Pulmonary artery endothelial cell (primary cell): Measurements from ENCODE around the gene CYP2A13. TPM values are rescaled to one million over a fixed set of nuclear protein-coding genes. Genes with fewer than 3 reads are reported as not detected.
"Not testable (repeated sequence)": the region's sequence is repeated elsewhere in the genome, so short reads cannot be mapped to it uniquely, and the experiment has no call there.

Experiments
- DNase-seq: peaks from one replicate; pipeline ENCODE4 v3.0.0-alpha.2; 2011; ENCODE audit warnings: low read depth, low spot score
- total RNA-seq: library from RNA; depleted of rRNA; stranded (reverse); fragments of >200 nt; gene quantifications from 2 replicates; pipeline ENCODE4 v1.2.3, GENCODE V29; 2014

The CYP2A13 gene
- not detected in 2 replicates for total RNA-seq

DNA sequence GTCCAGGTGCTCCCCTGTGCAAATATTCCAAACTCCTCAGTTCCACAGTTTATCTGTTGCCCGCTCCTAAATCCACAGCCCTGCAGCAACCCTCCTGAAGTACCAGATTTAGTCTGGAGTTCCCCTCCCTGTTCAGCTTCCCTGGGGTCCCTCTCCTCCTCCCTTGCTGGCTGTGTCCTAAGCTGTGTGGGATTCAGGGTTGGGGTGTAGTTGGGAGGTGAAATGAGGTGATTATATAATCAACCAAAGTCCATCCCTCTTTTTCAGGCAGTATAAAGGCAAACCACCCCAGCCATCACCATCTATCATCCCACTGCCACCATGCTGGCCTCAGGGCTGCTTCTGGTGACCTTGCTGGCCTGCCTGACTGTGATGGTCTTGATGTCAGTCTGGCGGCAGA is at the start of gene CYP2A13:
CYP2A13 (plus strand) TSS at position 301 of the 400 bp plus-strand sequence; CDS start at position 322, 21 bp downstream.
- no peak for DNase-seq

GRCh38 chr19:41039806-41040205 is 48.4 kb upstream of the CYP2A13 start:
- no peak for DNase-seq

GRCh38 chr19:41045095-41045494 is 43.2 kb upstream of the CYP2A13 start:
- not testable (repeated sequence) for DNase-seq

GRCh38 chr19:41050426-41050825 is 37.8 kb upstream of the CYP2A13 start:
- no peak for DNase-seq

- not testable (repeated sequence) for DNase-seq
These were observed 36.1 kb upstream of the CYP2A13 start for GRCh38 chr19:41052162-41052561.

- not testable (repeated sequence) for DNase-seq
These were observed 34.9 kb upstream of the CYP2A13 start for GRCh38 chr19:41053331-41053730.

- no peak for DNase-seq
These were observed 23.2 kb upstream of the CYP2A13 start for GRCh38 chr19:41064974-41065569.

DNA sequence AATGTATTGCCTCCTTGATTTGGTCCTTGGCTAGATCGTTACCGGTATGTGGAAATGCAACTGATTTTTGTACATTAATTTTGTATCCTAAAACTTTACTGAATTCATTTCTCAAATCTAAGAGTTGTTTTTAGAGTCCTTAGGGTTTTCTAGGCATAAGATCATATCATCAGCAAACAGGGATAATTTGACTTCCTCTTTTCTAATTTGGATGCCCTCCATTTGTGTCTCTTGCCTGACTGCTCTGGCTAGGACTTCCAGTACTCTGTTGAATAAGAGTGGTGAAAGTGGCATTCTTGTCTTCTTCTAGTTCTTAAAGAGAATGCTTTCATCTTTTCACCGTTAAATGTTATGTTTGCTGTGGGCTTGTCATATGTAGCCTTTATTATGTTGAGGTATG is 12.0 kb upstream of the CYP2A13 start:
- no peak for DNase-seq

GRCh38 chr19:41083516-41083915 is 4.7 kb upstream of the CYP2A13 start:
- DNase-seq: no peak

GRCh38 chr19:41085748-41086415 is 2.4 kb upstream of the CYP2A13 start:
- no peak for DNase-seq

DNA sequence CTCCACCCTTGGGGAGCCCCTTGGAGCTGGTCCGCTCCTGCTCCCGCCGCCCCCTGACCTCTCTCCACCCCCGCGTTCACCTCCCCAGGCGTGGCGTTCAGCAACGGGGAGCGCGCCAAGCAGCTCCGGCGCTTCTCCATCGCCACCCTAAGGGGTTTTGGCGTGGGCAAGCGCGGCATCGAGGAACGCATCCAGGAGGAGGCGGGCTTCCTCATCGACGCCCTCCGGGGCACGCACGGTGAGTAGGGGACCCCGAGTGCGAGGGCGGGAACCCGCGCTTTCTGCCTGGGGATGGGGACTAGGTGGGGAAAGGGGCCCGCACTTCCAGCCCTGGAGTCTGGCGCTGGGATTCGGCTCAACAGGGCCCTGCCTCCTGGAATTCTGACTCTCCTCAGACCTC is 1.7 kb downstream of the CYP2A13 start:
- DNase-seq: no peak

DNA sequence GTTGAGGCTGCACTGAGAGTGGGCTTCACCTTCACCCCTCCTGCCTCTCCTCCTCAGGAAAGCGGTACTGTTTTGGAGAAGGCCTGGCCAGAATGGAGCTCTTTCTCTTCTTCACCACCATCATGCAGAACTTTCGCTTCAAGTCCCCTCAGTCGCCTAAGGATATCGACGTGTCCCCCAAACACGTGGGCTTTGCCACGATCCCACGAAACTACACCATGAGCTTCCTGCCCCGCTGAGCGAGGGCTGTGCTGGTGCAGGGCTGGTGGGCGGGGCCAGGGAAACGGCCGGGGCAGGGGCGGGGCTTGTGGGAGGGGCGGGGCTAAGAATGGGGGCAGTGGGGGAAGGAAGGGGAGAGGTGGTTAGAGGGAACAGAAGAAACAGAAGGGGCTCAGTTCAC is 7.5 kb downstream of the CYP2A13 start:
- DNase-seq: no peak

DNA sequence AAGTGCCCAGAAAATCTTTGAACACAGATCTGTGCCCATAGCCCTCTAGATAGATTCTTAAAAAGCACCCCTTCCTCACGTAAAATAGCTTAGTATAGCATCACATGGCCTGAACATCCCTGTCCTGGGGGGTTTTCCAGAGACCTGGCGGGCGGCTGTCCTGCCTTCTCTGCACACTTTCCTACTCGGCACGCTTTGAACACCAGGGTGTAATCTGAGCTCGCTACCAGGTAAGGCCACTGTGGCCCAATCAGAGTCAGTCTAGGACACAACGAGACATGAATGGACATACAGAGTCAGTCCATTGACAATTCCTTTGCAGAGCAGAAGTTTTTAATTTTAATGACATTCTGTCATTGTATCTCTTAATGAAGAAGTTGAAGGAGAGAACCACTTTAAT is 8.1 kb downstream of the CYP2A13 start:
- DNase-seq: no peak

DNA sequence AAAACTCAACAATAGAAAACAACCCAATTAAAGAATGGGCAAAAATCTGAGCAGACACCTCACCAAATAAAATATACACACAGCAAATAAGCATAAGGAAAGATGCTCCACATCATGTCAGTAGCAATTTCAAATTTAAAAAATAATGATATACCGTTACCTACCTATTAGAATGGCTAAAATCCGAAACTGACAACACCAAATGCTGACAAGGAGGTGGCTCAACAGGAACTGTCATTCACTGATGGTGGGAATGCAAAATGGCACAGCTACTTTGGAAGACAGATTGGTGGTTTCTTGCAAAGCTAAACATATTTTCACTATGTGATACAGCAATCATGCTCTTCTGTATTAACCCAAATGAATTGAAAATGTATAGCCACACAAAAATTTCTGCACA is 9.1 kb downstream of the CYP2A13 start:
- DNase-seq: no peak

DNA sequence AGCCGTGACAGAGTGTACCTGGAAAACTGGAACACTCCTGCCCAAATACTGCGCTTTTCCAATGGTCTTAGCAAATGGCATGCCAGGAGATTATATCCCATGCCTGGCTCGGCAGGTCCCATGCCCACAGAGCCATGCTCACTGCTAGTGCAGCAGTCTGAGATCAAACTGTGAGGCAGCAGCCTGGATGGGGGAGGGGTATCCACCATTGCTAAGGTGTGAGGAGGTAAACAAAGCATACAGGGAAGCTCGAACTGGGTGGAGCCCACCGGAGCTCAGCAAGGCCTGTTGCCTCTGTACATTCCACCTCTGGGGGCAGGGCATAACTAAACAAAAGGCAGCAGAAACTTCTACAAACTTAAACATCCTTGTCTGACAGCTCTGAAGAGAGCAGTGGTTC is 10.5 kb downstream of the CYP2A13 start:
- DNase-seq: no peak

- not testable (repeated sequence) for DNase-seq
These were observed 14.0 kb downstream of the CYP2A13 start for GRCh38 chr19:41102210-41102609.

- no peak for DNase-seq
These were observed 17.9 kb downstream of the CYP2A13 start for GRCh38 chr19:41106177-41106576.

GRCh38 chr19:41111296-41111695 is 23.0 kb downstream of the CYP2A13 start:
- DNase-seq: no peak

GRCh38 chr19:41111750-41112295 is 23.6 kb downstream of the CYP2A13 start:
- no peak for DNase-seq

DNA sequence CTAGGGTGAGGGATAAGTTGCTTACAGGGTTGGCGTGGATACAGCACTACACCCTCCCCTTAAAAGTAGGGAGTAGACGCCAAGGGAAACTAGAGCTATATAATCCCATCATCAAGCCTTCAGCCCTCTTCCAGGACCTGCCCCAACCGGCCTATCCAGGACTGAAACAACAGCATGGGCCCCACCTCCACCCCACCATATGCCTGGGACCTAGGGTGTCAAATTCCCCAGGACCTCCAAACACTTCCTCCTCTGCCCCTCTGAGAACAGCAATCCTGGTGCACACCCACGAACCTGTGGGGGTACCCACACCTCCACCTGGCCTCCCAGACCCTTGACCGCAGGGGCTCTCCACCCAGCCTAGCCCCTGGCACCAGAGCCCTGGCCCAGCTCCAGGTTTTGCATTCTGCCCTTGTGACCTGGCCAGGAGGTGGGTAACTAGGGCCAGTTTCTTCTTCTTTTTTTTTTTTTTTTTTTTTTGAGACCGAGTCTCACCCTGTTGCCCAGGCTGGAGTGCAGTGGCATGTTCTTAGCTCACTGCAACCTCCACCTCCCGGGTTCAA is 24.6 kb downstream of the CYP2A13 start:
- DNase-seq: no peak

GRCh38 chr19:41114132-41114531 is 25.9 kb downstream of the CYP2A13 start, which contains the start of gene CYP2F1:
TSS of gene CYP2F1 (plus strand) at chr19:41114432. CDS start at chr19:41116189, 1,757 bp downstream.
- no peak for DNase-seq

- DNase-seq: no peak
These were observed 28.0 kb downstream of the CYP2A13 start for GRCh38 chr19:41116261-41116660.
